HEK293 (cell line): ENCODE results near the gene MARK2.

ENCODE experiments used
- CTCF ChIA-PET: fragments of 350-600 bp; formaldehyde crosslinking; extraction: SDS; loops from one replicate; lab custom pipeline; 2021; ENCODE audit warnings: antibody characterized with exemption; lab: Yijun Ruan, JAX
- POLR2A ChIA-PET: fragments of 300-600 bp; formaldehyde crosslinking; extraction: SDS; loops from one replicate; lab custom pipeline; 2020; ENCODE audit warnings: antibody characterized with exemption, inconsistent platforms; lab: Yijun Ruan, JAX
- H3K27ac ChIP-seq: fragments of 200-500 bp; sonication (Bioruptor generic); 2 replicates; pipeline ENCODE4 v1.5.1; 2014; ENCODE audit warnings: low read depth, low read length, control low read depth, inconsistent platforms; ENCODE audit errors: extremely low read depth
- H3K36me3 ChIP-seq, 2 experiments: fragments of 200-500 bp in 1 of 2; sonication (Bioruptor generic) in 1 of 2; 1 replicate in 1 of 2; 2 replicates in 1 of 2; pipeline ENCODE4 v1.5.1; 2014 to 2017; ENCODE audit warnings: inconsistent platforms in 2 of 2, low read length in 2 of 2; ENCODE audit not compliant: control insufficient read depth in 2 of 2, insufficient read depth in 1 of 2
- H3K4me1 ChIP-seq: fragments of 200-500 bp; sonication (Bioruptor generic); 2 replicates; pipeline ENCODE4 v1.5.1; 2014; ENCODE audit warnings: mild to moderate bottlenecking, low read length, inconsistent platforms; ENCODE audit not compliant: control insufficient read depth, insufficient read depth
- H3K4me3 ChIP-seq: 2 replicates; pipeline ENCODE4 v1.5.1; 2011; ENCODE audit warnings: low read depth, mild to moderate bottlenecking, control low read depth, low read length, moderate library complexity
- H3K9me3 ChIP-seq: fragments of 200-500 bp; sonication (Bioruptor generic); 2 replicates; pipeline ENCODE4 v1.5.1; 2014; ENCODE audit warnings: low read depth, low read length, inconsistent platforms; ENCODE audit not compliant: control insufficient read depth, insufficient read depth
- BCL11A ChIP-seq: fragments of 450-650 bp; formaldehyde crosslinking; IDR thresholded peaks from 2 replicates; pipeline ENCODE4 v1.5.1; 2016; ENCODE audit warnings: low read depth, missing biosample characterization, missing genetic modification characterization
- BCL11B ChIP-seq: fragments of 450-650 bp; formaldehyde crosslinking; IDR thresholded peaks from 2 replicates; pipeline ENCODE4 v1.5.1; 2016; ENCODE audit warnings: low read depth, missing biosample characterization, missing genetic modification characterization
- EGR2 ChIP-seq: fragments of 450-650 bp; formaldehyde crosslinking; IDR thresholded peaks from 2 replicates; pipeline ENCODE4 v1.5.1; 2016; ENCODE audit warnings: low read depth, missing biosample characterization, missing genetic modification characterization
- GFI1B ChIP-seq: fragments of 450-650 bp; formaldehyde crosslinking; IDR thresholded peaks from 2 replicates; pipeline ENCODE4 v1.5.1; 2016; ENCODE audit warnings: missing biosample characterization, missing genetic modification characterization
- KLF10 ChIP-seq: fragments of 450-650 bp; IDR thresholded peaks from 2 replicates; pipeline ENCODE4 v1.5.1; 2018; ENCODE audit warnings: missing biosample characterization, mild to moderate bottlenecking, missing genetic modification characterization
- MZF1 ChIP-seq: fragments of 450-650 bp; formaldehyde crosslinking; IDR thresholded peaks from 2 replicates; pipeline ENCODE4 v1.5.1; 2017; ENCODE audit warnings: missing biosample characterization, missing genetic modification characterization, borderline replicate concordance
- PBX3 ChIP-seq: sonication (generic); formaldehyde crosslinking; IDR thresholded peaks from 2 replicates; pipeline ENCODE4 v1.8.1; 2022; ENCODE audit warnings: mild to moderate bottlenecking, moderate library complexity, missing genetic modification reagents
- SETDB1 ChIP-seq: IDR thresholded peaks from one replicate; pipeline ENCODE4 v1.6.1; 2017; ENCODE audit warnings: mild to moderate bottlenecking, low read length, moderate library complexity, mixed read lengths; ENCODE audit not compliant: insufficient read length
- ZBTB17 ChIP-seq: fragments of 450-650 bp; formaldehyde crosslinking; IDR thresholded peaks from 2 replicates; pipeline ENCODE4 v1.5.1; 2016; ENCODE audit warnings: missing biosample characterization, missing genetic modification characterization
- ZBTB6 ChIP-seq: fragments of 450-650 bp; formaldehyde crosslinking; IDR thresholded peaks from 2 replicates; pipeline ENCODE4 v1.5.1; 2017; ENCODE audit warnings: missing biosample characterization, missing genetic modification characterization
- ZNF311 ChIP-seq: fragments of 450-650 bp; formaldehyde crosslinking; IDR thresholded peaks from 2 replicates; pipeline ENCODE4 v1.5.1; 2017; ENCODE audit warnings: missing biosample characterization, missing genetic modification characterization, borderline replicate concordance
- ZNF324 ChIP-seq: fragments of 450-650 bp; formaldehyde crosslinking; IDR thresholded peaks from 2 replicates; pipeline ENCODE4 v1.5.1; 2016; ENCODE audit warnings: missing biosample characterization, missing genetic modification characterization
- ZNF362 ChIP-seq: fragments of 450-650 bp; formaldehyde crosslinking; IDR thresholded peaks from 2 replicates; pipeline ENCODE4 v1.5.1; 2016; ENCODE audit warnings: missing biosample characterization, missing genetic modification characterization
- ZNF521 ChIP-seq: fragments of 450-650 bp; formaldehyde crosslinking; IDR thresholded peaks from 2 replicates; pipeline ENCODE4 v1.5.1; 2017; ENCODE audit warnings: missing biosample characterization, mild to moderate bottlenecking, missing genetic modification characterization
- ZNF530 ChIP-seq: fragments of 450-650 bp; formaldehyde crosslinking; IDR thresholded peaks from 2 replicates; pipeline ENCODE4 v1.5.1; 2016; ENCODE audit warnings: low read depth, missing biosample characterization, missing genetic modification characterization
- ZNF558 ChIP-seq: fragments of 450-650 bp; formaldehyde crosslinking; IDR thresholded peaks from 2 replicates; pipeline ENCODE4 v1.5.1; 2016; ENCODE audit warnings: missing biosample characterization, missing genetic modification characterization
- ZNF561 ChIP-seq: fragments of 450-650 bp; IDR thresholded peaks from 2 replicates; pipeline ENCODE4 v1.5.1; 2018; ENCODE audit warnings: missing biosample characterization, missing genetic modification characterization, borderline replicate concordance
- ZNF580 ChIP-seq: fragments of 450-650 bp; formaldehyde crosslinking; IDR thresholded peaks from 2 replicates; pipeline ENCODE4 v1.5.1; 2016; ENCODE audit warnings: missing biosample characterization, missing genetic modification characterization
- ZNF585B ChIP-seq: fragments of 450-650 bp; formaldehyde crosslinking; IDR thresholded peaks from 2 replicates; pipeline ENCODE4 v1.5.1; 2016; ENCODE audit warnings: missing biosample characterization, missing genetic modification characterization
- ZNF664 ChIP-seq: fragments of 450-650 bp; formaldehyde crosslinking; IDR thresholded peaks from 2 replicates; pipeline ENCODE4 v1.5.1; 2016; ENCODE audit warnings: missing biosample characterization, missing genetic modification characterization
- ZNF670 ChIP-seq: fragments of 450-650 bp; formaldehyde crosslinking; IDR thresholded peaks from 2 replicates; pipeline ENCODE4 v1.5.1; 2016; ENCODE audit warnings: missing biosample characterization, missing genetic modification characterization, low read depth
- ZNF76 ChIP-seq: fragments of 450-650 bp; formaldehyde crosslinking; IDR thresholded peaks from 2 replicates; pipeline ENCODE4; 2016; ENCODE audit warnings: low read depth, missing biosample characterization, missing genetic modification characterization, borderline replicate concordance
- ZNF791 ChIP-seq: fragments of 450-650 bp; formaldehyde crosslinking; IDR thresholded peaks from 2 replicates; pipeline ENCODE4 v1.5.1; 2016; ENCODE audit warnings: missing biosample characterization, missing genetic modification characterization
- ZSCAN5A ChIP-seq: fragments of 450-650 bp; formaldehyde crosslinking; IDR thresholded peaks from 2 replicates; pipeline ENCODE4 v1.5.1; 2016; ENCODE audit warnings: missing biosample characterization, missing genetic modification characterization

The MARK2 gene

GRCh38 chr11:63791495-63792167 lies 47.3 kb upstream of the MARK2 start:
- no peaks in the 10 kb centered on the region for H3K9me3 ChIP-seq
- ChIA-PET POLR2A (no interaction called here), CTCF (no interaction called here)
- no peaks in the 10 kb centered on the region for H3K36me3 ChIP-seq
- no peaks in the 10 kb centered on the region for H3K4me1 ChIP-seq
- no peak overlapping the region for H3K4me3 ChIP-seq
- peak; percentile 36; the same call in 1 of the 2 replicates for TF ChIP-seq ZNF561
- TF ChIP-seq ZBTB6: no peak
- peak; percentile 21; the same call in 1 of the 2 replicates for TF ChIP-seq ZBTB17
- no peak for TF ChIP-seq EGR2 (tag by site-specific recombination)
- TF ChIP-seq SETDB1: peak; percentile 97
- TF ChIP-seq ZNF585B (tag by site-specific recombination): no peak
- TF ChIP-seq ZNF324 (tag by site-specific recombination): no peak
- no peak for TF ChIP-seq MZF1 (tag by site-specific recombination)
- H3K27ac ChIP-seq: no peak overlapping the region

- no peak for TF ChIP-seq KLF10
- ChIA-PET CTCF (no interaction called here), POLR2A (no interaction called here)
- Histone ChIP-seq H3K27ac (no peak overlapping the region), H3K9me3 (no peaks in the 10 kb centered on the region), H3K4me3 (no peak overlapping the region), H3K4me1 (no peaks in the 10 kb centered on the region), H3K36me3 (no peaks in the 10 kb centered on the region)
Measured at GRCh38 chr11:63793161-63793560, 45.7 kb upstream of the MARK2 start.

- ChIA-PET CTCF (no interaction called here), POLR2A (no interaction called here)
- no peak overlapping the region for H3K4me3 ChIP-seq
Measured at GRCh38 chr11:63795066-63795465, 43.8 kb upstream of the MARK2 start.

More at GRCh38 chr11:63795066-63795465, 43.8 kb upstream of the MARK2 start:
- Histone ChIP-seq H3K36me3 (no peaks in the 10 kb centered on the region), H3K27ac (no peak overlapping the region), H3K4me1 (no peaks in the 10 kb centered on the region), H3K9me3 (no peaks in the 10 kb centered on the region)
- no peak for TF ChIP-seq ZNF521 (tag by site-specific recombination)
- no peak for TF ChIP-seq ZSCAN5A (tag by site-specific recombination)
- no peak for TF ChIP-seq ZNF664 (tag by site-specific recombination)
- no peak for TF ChIP-seq BCL11A (tag by site-specific recombination)
- TF ChIP-seq ZNF530 (tag by site-specific recombination): no peak
- TF ChIP-seq BCL11B (tag by site-specific recombination): no peak
- TF ChIP-seq GFI1B (tag by site-specific recombination): no peak
- TF ChIP-seq ZNF311 (tag by site-specific recombination): no peak
- TF ChIP-seq ZNF791 (tag by site-specific recombination): no peak
- no peak for TF ChIP-seq PBX3
- TF ChIP-seq ZNF670 (tag by site-specific recombination): no peak
- no peak for TF ChIP-seq ZNF76 (tag by site-specific recombination)
- no peak for TF ChIP-seq ZNF362 (tag by site-specific recombination)
- TF ChIP-seq EGR2 (tag by site-specific recombination): no peak
- TF ChIP-seq ZNF580 (tag by site-specific recombination): no peak
- TF ChIP-seq ZNF558: no peak
